CD4-positive, alpha-beta T cell treated with Interleukin-15 for 1 hour (primary cell): ENCODE measurements around the gene ERP44.
"Not testable (repeated sequence)": the region's sequence is repeated elsewhere in the genome, so short reads cannot be mapped to it uniquely, and the experiment has no call there.

ENCODE experiments used
- DNase-seq: peaks from one replicate; pipeline ENCODE4 v3.0.0-alpha.2; 2020

ERP44 gene

DNA sequence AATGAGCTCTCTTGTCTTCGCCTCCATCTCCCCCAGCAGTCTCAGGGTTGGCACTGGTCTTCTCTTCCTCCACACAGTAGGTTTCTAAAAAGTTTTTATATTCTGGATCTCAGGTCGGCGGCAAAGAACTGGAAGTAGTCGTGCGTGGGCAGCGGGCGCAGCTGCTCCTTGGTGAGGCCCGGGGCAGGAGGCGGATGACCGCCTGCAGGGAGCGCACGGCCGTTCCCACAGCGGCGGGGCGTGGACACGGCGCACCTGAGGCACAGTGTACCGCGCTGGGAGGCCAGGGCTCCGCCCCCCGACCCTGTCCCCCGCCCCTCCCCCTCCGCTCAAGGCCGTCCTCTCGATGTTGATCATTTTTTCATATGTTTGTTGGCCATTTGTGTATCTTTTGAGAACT lies 99.9 kb downstream of the ERP44 start:
- DNase-seq, result no peak

- DNase-seq, result no peak
These were observed 100.5 kb downstream of the ERP44 start for GRCh38 chr9:99998266-99998665.

GRCh38 chr9:99990508-99990907 lies 108.3 kb downstream of the ERP44 start:
- DNase-seq, result not testable (repeated sequence)

DNA sequence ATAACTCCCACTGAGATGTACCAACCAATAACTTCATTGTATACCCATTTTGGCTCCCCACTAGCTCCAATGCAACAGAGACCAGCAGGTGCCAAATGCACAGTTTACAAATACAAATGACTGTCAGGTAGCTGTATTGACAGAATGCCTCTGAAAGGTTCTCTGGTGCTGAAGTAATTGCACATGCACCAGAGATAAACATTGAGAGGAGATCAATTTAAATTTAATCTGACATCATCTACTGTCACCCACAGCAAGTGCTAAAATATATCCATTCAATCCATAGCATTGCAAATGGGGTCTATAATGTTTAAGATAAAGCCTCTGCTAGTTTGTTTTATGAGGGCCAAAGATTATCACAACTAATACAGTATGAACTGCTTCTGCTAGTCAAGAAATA lies 112.2 kb downstream of the ERP44 start:
- no peak for DNase-seq

DNA sequence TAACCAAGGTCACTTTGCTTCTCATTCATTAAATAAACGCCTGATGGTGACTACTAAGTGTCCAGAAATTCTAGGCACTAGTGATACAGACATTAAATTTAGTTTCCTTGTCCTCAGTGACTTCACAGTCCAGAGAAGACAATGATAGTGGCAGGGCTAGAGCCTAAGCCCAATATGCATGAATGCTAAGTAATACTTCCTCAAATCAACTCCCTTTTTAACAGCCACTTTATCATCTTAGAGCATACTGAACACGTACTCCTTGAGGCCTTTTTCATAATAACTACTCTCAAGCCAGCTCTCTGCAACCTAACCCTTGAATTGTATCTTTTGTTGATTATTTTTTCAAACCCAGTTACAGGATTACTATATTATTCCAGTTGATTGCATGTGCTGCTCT lies 118.2 kb downstream of the ERP44 start:
- no peak for DNase-seq

GRCh38 chr9:99978221-99978620 lies 120.6 kb downstream of the ERP44 start:
- no peak for DNase-seq

DNA sequence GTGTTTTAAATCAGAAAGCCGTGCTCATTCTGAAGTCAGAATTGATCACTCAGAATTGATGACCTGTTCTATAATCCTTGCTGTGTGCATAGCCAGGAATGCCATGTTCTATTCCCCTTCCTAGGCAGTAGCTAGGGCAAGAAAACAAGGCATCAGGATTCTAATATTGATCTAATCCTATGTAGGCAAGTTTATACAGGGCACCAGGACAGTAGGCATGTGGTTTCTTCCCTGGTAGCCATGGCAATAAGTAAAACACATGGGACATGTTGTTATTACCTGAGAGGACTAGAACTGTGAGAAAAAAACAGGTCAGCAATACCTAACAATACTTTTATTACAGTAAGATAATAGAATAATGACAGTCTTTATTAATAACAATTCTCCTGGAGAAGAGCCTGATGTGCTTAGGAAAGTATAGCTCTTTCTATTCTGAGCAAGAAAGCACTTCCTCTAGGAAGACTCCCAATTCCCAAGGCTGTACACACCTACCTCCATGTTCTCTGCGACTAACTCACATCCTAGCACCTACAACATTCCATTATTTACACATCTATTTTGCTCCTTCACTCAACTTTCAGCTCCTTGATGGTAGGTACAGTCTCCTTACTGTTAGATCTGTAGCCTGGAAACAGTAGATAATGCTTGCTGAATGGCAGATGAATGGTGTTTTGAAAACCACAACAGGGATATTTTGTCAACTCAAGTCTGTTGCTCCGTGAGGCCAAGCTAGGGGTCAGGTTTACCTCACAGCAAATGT lies 121.6 kb downstream of the ERP44 start:
- DNase-seq, result no peak

- no peak for DNase-seq
These were observed 125.3 kb downstream of the ERP44 start for GRCh38 chr9:99973455-99973854.

- DNase-seq, result no peak
These were observed 127.4 kb downstream of the ERP44 start for GRCh38 chr9:99971410-99971809.

GRCh38 chr9:99970481-99970880 lies 128.3 kb downstream of the ERP44 start:
- no peak for DNase-seq

GRCh38 chr9:99967457-99967856 lies 131.3 kb downstream of the ERP44 start:
- no peak for DNase-seq

DNA sequence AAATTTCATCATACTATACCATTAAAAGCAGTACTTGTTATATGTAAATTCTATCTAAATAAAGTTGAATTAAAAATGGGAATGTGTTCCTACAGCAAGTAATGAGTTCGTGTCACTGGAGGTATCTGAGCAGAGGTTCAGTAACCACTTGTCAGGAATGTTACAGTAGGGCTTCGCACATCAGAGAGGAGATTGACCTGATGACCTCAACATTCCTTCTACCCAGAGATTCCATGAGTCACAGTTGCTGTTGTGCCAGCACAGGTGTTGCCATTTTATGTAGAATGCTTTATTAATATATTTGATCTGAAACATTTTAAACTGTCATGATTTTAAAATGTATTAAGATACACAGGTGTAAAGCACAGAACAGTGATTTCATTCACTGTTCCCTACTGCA lies 132.1 kb downstream of the ERP44 start:
- DNase-seq, result no peak

- no peak for DNase-seq
These were observed 132.8 kb downstream of the ERP44 start for GRCh38 chr9:99966001-99966400.

- no peak for DNase-seq
These were observed 134.5 kb downstream of the ERP44 start for GRCh38 chr9:99964336-99964735.

DNA sequence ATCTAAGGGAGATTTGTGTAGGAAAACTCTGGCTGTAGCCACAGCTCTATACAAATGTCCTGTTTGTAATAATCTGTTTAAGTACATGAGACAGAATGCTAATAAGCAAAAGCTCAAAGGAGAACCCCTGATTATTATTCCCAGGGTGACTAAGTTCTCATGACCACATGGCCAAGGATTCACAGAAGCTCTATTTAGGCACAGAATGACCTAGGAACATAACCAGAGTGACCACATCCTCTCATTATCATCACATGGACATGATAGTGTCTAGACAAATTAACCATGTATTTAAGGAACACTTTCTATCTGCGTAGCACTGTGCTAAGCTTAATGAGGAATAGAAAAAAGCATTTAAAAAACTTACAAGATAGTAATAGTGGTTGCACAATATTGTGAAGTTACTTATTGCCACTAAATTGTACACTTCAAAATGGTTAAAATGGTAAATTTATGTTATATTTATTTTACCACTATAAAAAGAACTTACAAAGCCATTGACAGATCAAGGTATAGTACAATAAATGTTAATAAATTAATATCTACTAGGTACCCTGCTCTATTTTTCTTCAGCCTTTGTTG lies 136.0 kb downstream of the ERP44 start:
- DNase-seq, result no peak

DNA sequence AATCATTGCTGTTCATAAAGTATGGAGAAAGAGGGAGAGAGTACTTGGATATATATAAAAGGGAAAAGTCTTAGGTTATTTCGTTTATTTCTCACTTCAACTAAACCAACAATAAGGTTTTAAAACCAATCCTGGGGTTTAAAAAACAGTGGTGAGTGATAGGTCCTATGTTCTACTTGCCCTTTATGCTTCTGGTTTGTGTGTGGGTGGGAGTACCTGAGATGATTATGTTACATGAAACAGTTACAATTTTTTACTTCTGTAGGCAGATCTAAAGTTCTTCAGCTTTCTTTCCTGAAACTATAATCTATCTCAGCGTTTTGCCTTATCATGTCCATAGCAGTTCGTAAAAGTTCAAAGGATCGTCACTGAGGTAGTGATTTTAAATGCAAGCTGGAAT lies 143.2 kb downstream of the ERP44 start:
- no peak for DNase-seq

- no peak for DNase-seq
These were observed 144.0 kb downstream of the ERP44 start for GRCh38 chr9:99954819-99955218.

DNA sequence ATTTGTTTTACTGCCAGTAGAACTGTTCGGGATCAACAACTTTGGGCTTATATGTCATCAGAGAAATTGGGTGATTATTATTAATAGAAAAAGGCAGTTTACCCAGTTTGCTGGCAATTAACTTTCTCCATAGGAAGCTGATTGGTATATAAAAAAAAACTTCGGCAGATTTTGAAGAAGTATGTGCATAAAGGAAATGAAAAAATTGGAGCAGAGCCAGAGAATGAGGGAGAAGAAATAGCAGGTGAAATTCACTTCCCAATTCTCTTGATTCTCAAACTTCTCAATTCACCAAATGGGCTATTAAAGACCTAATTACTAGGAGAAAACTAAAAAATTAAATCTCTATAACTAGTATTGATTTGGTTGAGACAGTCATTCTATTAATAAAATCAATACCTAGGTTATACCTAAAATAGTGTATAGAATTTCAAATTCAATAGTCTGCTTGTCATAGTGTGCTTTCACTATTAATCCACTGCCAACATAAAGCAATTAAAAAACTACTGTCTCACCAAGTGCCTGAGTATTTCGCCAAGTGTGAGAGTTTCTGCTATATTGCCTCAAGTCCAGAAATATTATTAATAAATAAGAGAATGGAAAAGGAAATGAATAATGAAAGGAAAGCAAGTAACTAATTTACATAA lies 144.8 kb downstream of the ERP44 start:
- no peak for DNase-seq

- no peak for DNase-seq
These were observed 149.9 kb downstream of the ERP44 start for GRCh38 chr9:99948896-99949295.

- no peak for DNase-seq
These were observed 150.3 kb downstream of the ERP44 start for GRCh38 chr9:99948482-99948881.

GRCh38 chr9:99947395-99947794 lies 151.4 kb downstream of the ERP44 start:
- no peak for DNase-seq

DNA sequence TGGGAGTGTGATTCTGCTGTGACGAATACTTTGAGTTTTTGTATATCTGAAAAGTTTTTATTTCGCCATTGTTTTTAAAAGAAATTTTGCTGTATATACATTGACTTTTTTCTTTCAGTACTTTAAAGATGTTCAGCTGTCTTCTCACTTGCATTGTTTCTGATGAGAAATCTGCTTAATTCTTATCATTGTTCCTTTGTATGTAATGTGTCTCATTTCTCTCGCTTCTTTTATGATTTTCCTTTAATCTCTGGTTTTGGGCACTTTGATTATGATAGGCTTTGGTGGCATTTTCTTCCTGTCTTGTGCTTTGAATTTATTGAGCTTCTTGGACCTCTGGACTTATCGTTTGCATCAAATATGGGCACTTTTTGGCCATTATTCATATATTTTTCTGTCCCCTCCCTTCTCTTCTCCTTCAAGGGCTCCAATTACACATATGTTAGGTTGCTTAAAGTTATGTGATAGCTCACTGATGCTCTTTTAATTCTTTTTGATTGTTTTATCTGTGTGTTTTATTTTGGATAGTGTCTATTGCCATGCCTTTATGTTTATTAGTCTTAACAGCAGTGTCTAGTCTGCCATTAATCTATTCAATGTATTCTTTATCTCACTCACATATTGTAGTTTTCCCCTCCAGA lies 161.7 kb downstream of the ERP44 start:
- no peak for DNase-seq

DNA sequence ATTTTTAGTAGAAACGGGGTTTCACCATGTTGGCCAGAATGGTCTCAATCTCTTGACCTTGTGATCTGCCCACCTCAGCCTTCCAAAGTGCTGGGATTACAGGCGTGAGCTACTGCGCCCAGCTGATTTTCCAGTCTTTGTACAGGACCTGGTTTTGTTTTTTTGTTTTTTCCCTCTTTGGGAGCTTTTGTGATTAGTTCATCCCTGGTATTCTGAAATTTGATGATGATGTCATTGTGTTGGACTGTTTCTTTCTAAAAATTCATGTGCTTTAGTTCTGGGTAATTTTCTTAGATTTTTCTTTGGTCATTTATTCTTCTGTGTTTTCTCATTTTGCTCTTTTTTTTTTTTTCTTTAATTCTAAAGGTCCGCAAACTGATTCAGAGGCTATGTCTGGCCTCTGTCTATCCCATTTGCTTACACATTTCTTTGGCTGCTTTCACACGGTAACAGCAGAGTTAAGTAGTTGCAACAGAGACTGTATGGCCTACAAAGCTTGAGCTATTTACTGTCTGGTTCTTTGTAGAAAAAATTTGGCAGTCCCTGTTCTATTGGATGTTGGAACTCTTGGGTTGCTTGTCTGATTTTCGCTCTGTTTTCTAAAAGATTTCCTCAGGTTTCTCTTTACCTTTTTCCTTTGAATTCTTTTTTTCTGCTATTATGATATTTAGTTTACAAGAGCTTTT lies 167.5 kb downstream of the ERP44 start:
- DNase-seq, result no peak
